ENCODE results near the gene STAU1.

DNA sequence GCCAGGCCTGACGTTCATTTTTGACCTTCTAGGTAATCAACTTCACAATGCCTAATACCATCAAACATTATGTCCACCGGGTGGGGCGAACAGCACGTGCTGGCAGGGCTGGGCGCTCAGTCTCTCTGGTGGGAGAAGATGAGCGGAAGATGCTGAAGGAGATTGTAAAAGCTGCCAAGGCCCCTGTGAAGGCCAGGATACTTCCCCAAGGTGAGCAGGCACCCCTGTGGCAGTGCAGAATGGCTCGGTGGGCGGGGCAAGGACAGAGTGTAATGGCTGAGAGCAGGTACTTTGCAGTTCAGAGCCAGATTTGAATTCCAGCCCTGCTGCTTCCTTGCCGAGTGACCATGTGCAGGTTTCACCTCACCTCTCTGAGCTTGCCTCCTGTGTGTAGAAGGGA, 48.2 kb upstream of the STAU1 start:
- TF ChIP-seq CTCF (IDR thresholded peaks at IDR 0.05) (no peak), POLR2A (IDR thresholded peaks at IDR 0.05) (no peak)
